ENCODE results near the gene MYL5.
A peak's percentile ranks its signal among the peaks of the same experiment; 100 is the strongest.

Gene MYL5

DNA sequence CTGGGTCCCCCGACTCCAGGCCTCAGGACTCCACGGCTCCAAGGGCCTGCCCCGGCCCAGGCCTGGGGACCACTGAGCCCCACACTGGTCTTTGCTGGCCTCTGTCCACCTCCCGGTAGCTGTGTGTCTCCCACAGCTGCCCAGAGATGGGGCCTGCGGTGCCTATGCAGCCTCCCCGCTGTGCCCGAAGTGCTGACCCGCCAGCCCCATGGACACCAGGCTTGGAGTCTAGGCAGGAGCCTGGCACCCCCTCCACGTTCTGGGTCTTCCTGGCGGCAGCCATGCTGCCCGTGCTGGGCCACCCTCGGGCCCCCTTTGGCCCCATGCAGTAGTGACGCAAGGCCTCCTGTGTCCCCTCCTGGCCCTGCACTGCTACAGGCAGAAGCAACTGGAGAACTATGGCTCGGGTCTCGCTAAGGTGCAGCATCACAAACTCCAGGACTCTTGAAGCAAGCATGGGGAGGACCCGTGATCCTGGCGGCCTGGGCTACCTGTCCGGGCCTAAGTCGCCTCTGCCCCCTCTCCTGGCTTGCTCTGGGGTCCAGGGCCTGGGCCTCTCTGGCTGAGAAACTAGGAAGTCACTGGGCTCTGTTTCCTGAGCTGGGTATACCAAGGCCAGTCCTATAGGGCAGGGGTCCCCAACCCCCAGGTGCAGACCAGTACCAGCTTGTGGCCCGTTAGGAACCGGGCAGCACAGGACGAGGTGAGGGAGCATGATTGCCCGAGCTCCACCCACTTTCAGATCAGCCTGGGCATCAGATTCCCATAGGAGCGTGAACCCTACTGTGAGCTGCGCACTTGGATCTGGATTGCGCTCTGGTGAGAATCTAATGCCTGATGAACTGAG, 917 bp downstream of the MYL5 start:
- DNase-seq, result peak; percentile 16

DNA sequence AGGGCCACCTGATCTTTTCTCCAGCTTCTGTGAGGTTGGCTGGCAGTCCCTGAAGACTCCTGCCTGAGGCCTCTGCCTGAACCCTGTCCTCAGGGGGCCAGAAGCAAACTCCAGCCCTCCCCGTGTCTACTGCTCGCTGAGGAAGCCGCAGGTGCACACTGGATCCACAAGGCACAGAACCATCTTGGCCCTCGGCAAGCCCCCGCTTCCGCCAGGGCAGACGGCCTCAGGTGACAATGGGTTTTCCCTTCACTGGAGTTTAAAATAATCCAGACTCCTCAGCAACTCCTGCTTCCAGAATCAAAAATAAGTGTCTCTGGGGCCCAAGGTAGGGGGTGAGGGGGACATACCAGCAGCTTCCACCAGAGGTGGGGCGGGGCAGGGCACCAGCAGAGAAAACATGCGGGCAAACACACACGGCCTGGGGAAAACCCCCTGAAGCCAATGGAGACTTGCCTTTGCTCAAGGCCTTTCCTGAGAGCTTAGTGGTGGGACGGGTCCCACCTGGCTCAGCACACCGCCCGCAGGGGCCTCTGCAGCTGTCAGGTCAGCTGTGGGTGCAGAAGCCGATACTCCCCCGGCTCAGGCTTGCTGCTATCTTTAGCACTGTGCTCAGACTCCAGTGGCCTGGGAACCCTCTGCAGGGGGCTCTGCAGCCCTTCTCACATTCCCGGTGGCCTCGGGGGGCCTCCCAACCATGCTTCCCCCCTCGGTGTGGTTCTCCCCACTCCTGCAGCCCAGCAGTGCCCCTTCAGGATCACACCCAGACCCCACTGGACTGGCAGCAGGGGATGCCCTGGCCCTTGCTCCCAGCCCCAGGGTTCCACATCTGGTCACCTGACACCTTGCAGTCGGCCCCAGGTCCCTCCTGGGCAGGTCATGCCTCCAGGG, 1.9 kb downstream of the MYL5 start:
- no peak for DNase-seq

DNA sequence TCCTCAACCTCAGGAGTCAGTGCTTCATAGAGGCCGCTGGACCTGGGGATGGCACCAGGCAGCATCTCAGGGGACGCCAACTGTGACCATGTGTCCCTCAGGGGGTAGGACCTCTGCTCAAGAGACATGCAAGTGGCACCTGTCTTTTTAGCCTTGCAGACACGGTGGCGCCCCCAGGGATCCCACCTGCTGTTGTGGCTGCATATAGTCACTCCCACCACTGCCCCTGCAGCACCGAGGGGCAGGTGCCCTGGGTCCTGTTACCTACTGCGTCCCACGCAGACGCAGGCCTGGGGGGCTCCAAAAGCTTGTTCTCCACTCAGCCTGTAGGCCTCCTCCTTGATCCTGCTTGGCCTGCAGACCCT, 2.5 kb downstream of the MYL5 start:
- no peak for DNase-seq

DNA sequence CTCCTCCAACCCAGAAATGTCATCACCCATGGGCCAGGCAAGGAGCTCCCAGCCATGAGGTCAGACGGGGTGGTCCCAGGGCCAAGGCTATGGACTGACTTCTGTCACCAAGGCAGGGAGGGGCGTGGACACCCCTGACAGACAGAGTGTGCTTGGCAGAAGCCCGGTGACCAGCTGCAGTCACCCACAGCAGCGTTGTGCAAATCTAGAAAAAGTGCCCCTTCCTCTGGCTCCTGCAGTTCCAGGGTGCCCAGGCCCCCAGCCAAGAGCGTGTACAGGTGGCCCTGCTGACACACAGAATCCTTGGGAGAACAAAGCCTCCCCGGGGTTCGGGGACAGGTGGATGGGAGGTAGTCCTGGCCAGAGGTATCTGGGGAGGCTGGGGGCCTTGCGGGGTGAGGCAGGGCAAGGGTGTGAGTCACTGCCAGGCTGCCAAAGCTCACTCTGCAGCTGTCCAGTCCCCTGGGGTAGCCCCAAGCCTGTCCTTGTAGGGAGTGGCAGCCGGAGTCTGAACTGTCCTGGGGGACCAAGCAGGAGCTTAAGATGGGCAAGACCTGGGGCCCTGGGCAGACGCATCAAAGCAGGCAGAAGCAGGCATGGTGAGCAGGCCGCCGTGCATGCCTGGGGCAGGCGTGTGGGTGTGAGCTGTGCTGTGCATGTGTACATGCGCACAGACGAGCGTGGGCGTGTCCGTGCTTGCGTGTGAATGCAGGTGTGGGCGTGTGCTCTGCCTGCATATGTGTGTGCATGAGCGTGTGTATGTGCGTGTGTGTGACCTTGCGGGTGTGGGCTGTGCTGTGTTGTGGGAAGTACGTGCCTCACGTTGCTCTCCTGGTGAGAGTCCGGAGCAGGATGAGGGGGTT, 3.3 kb downstream of the MYL5 start:
- no peak for DNase-seq

DNA sequence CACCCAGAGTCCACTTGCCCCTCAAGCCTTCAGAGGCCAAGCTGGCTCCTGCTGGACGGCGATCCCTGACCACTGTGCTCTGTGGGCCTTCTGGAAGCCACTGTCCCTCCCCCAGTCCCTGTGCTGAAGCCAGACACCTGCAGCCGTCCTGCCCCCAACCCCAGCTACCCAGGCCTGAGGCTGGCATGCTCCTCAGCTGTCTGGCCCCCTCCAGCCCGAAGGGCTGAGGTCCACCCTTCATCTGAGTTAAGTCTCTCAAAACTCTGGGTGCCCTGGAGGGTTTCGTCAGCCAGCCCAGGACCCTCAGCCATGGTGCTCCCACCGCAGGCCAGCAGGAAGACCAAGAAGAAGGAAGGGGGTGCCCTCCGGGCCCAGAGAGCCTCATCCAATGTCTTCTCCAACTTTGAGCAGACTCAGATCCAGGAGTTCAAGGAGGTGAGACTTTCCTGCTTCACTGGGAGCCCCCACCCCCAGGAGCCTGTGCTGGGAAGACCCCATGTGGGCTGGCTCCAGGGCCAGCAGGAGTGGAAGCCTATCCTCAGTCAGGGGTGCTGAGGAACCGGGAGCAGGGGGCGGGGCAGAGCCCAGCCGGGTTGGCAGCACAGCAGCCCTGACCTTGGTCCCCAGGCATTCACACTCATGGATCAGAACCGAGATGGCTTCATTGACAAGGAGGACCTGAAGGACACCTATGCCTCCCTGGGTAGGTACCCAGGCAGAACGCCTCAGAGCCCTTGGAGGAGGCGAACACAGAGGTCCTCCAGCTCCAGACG, 4.2 kb downstream of the MYL5 start:
- no peak for DNase-seq

DNA sequence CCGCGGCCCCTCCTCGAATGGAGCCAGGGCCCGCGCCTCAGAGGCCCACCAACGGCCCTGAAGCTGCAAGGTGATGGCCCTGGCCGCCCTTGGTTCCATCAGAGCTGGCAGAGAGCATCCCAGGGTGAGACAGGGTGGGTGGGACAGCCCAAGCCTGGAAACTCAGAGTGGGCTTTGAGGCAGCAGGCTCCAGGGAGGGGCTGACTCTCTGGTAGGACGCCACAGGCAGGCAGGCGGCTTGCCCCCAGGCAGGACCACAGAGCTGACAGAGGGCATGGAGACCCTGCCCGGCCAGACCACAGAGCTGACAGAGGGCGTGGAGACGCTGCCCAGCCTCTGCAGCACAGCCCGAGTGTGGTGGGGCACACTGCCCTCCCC, 4.8 kb downstream of the MYL5 start:
- DNase-seq, result no peak

DNA sequence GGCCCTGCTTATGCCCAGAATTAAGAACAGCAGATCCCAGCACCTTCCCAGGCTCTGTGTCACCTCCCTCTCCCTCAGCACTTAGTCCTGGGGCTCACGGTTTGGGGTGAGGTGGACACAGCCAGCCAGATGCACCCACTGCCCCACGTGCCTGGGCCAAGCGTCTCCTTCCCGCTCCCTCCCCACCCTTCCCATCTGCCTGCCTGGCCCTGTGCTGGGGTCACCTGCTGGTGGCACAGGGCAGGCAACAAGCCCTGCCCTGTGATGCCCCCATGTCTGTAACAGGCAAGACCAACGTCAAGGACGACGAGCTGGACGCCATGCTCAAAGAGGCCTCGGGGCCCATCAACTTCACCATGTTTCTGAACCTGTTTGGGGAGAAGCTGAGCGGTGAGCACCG, 5.3 kb downstream of the MYL5 start:
- DNase-seq, result no peak

DNA sequence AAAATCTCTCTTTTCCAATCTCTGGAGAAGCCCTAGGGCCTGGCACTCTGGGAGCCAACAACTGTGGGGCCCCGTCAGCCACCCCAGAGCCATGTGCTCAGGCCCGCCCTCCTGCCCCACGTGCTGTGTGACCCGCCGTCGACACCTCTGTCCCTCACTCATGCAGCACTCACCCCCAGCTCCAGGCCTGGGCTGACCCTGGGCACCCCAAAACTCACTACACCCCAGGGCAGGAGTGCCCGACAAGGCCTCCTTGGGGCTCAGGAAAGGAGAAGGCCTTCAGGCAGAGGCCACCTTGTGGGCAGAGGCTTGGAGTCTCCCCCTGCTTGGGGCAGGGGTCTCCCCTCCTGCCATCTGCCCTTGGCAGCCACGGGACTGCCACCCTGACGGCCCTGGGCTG, 5.7 kb downstream of the MYL5 start:
- no peak for DNase-seq

DNA sequence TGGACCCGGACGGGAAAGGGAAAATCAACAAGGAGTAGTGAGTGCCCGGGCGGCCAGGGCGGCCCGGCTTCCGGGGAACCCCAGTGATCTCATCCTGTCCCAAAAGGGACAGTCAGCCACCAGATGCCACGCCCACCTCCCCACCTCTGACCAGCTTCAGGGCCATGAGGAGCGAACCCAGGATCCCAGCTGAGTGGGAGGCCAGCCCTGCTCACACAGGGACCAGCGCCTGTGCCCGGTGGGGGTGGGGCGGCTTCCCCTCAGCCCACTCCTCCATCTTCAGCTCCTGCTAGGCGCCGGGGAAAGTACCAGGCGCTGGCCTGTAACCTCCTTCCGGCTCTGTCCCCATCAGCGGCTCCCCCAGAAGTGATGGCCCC, 6.2 kb downstream of the MYL5 start:
- DNase-seq, result peak; percentile 19

DNA sequence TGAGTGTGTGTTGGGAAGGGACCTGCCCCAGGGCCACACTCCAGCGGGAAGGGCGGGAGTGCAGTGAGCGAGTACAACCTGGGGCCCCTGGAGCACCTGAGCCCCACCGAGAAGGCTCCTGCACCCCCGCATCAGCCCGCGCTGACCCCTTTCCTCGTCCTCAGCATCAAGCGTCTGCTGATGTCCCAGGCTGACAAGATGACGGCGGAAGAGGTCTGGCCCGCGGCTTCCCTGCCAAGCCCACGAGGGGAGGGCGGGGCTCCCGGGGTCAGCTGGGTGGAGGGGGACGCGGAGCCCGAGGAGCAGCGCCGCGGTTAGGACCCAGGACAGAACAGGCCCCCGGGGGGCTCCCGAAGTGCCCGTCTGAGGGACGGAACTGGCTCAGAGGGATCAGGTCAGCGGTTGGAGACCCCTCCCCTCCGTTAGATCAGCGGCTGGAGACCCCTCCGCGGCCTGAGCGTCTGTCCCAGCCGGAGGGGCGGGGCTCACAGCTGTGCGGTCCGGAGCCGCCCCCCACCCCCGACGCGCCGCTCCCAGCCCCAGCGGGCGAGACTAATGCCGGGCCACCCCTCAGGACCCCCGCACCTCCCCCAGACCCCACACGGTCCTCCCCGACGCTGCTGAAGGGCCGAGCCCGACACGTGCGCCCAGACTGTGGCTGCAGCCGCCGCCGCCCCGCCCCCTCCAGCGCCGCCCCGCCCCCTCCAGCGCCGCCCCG, 6.7 kb downstream of the MYL5 start:
- peak; percentile 71 for DNase-seq

DNA sequence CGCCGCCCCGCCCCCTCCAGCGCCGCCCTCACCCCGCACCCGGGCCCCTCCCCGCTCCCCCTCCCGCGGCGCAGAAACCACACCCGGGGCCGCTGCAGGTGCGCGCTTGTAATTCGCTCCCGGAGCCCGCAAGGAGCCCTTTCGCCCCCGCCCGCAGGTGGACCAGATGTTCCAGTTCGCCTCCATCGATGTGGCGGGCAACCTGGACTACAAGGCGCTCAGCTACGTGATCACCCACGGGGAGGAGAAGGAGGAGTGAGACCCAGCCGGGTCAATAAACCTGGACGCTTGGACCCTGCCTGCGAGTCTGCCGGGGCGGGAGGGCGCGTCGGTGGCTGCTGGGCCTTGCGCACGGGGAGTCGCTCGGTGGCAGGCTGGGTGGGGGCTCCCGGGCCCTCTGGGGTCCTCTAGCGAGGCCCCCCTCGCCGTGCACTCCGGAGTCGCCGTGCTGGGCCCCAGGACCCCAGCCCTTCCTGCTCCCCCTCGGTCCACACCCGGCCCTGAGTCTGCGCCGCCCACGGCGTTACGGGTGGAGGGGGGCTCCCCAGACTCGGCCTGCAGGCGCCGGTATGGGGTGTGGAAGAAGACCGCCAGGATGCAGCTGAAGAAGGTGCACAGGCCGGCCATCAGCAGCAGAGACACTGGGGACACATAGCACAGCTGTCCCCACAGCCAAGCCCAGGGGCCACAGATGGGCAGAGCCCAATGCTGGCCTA, 7.6 kb downstream of the MYL5 start:
- peak; percentile 35 for DNase-seq

DNA sequence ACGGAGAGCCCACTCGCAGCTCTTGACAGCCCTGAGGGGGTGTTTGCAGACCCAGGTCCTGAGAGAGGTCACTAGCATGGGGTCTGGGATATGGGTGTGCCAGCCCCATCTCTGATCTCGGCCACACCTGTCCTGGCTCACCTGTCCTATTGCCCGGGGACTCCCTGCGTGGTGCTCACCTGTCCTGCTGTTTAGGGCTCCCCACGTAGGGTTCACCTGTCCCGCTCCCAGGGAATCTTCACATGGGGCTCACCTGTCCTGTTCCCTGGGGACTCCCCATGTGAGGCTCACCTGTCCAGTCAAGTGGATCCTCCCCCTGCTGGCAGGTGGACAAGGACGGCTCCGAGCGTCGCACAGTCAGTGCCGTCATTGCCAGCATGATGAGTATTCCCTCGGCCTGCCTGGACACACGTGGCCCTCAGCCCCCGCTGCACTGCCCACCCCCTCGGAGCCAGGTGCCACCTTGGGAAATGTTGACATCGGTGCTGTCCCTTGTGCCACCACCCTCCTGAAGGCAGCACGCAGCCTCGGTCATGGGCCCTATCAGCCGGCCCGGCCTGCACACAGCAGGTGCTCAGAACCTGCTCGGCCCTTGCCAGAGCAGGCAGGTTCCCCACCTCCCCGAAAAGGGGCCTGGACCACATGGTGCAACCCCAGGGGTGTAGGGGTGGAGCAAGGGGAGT, 8.3 kb downstream of the MYL5 start:
- no peak for DNase-seq

DNA sequence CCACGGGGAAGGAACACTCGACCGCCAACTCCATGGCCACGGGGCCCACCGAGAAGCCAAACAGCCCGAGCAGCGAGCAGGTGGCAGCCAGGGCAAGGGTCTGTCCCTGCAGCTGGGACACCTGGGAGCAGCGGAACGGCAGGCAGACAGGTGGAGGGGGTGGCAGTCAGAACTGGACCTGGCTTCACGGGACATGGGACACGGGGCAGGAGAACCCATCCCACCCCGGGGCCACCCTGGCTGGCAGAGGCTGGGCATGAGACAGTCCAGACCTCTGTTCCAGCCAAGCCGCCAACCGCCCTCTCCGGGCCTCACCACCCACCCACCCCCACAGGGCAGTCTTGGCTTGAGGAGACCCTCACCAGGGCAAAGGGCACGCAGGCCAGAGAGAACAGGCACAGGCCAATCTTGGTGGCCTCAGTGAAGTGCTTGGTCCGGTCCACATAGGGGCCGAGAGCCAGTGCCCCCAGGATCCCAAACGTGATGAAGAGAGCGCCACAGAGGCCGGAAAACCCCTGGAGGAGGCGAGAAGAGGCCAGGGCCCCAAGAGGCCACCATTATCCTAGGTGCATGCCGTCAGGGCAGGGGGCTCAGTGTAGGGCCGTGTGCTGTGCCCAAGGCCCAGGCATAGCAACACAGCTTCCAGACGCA, 9.0 kb downstream of the MYL5 start:
- DNase-seq, result no peak

DNA sequence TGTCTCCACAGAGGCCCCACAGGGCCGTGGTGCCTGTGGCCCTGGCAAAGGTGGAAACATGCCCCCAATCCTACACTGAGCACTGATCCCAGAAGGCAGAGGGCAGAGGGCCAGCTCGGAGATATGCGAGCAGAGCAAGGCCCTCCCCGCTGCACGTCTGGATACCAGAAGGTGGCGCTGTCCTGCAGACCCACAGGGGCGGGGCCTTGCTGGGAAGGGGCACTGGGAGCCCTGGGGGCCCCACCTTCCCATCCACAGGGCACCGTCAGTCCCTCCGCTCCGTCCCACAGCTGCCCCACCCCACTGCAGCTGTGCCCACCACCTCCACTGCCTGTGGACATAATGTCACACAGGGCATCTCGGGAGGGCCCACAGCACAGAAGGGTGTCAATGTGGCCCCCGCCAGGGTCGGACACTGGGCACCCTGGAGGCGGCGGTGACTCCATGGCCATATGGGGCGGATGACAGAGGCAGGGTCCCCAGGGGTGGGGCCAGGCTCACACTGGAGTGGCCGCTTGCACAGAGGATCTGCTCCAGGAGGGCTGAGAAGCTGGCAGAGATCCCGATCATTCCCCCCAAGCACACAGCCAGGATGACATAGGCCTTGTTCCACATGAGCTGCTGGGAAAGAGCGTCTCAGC, 9.8 kb downstream of the MYL5 start:
- DNase-seq, result peak; percentile 56

DNA sequence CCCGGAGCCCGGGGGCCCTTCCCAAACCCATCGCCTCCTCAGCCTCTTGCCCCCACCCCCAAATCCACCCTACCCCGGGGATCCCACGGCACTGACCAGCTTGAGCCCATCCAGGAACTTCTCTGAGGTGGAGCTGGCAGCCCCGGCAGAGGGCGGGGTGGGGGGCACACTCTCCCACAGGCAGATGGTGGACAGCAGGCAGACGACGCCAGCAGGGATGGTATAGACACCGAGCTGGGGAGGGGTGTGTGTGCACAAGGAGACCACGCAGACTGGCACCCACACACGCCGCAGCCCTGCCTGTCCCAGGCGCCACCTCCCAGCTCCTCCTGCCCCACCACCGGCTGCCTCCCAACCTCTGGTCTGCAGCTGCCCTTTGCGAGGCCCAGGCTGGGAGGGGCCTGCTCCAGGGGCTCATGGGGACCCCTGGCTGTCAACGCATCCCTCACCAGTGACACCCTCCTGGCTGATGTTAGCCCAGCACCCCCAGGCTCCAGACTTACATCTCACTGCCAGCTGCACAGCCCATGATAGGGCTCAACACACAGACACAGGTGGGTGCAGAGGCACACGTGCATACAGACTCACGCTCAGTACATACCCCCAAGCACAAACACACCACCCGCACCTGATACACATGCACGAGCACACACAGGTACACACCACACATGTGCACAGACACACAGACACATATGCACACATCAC, 10.4 kb downstream of the MYL5 start:
- no peak for DNase-seq

DNA sequence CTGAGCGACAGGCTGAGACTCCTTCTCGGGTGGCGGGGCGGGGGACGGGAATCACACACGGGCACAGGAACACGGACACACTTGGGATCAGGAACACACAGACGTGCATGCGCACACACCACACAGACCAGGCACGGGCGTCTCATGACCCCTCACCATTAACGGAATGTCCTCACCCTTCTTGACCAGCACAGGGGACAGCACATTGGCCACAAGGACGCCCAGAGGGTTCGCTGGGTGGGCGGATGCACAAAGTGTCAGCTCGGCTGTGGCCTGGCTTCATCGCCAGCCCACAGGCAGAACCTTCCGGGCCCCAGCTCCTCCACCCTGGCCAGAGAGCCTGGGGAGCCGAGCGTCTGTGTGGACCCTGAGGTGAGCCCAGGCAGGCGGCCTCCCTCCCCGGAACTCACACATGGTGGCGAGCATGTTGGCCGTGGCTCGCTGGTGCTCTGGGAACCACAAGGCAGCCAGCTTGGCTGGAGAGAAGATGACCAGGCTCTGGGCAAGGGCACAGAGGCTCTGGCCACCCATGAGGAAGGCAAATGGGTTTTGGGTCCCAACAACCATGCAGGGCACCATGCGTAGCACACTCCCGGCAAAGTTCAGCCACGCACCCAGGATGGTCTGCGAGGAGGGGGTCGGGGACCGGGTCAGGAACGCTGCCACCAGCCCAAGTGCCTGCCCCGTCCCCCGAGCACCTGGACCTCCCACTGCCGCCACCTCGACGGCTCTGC, 11.5 kb downstream of the MYL5 start:
- DNase-seq, result no peak

DNA sequence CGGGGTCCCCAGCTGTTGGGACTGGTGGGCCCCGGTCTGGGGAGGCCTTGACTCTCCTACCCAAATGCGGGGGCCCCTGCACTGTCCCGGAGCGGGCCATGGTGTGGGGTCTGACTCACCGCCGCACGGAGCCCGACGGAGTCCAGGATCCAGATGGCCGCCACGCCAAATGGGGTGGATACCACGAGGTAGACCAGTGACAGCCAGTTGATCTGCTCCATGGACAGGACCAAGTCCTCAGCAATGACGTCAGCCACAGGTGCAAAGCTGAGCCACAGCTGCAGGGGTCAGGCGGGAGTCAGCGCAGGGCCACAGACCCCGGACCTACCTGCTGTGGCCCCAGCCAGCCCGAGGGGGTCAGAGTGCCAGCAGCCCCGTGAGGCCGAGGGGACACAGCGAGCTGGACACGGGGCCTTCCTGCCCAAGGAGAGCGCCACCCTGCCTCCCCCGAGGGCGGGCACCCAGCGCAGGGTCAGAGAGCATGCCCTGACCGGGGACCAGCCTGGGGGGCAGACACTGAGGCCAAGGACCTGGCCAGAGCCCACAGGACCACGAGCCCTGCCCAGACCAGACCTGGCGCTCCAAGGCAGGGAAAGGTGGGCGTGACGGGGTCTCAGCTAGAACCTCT, 12.2 kb downstream of the MYL5 start:
- DNase-seq, result no peak

Measured in activated CD4-positive, alpha-beta T cell treated with anti-CD3 and anti-CD28 coated beads, Interleukin-2, Interleukin-6, amounts not matched to agents 100 ng/mL and 50 ng/mL, durations not matched to agents 16 hours and 8 hours (primary cell).